Smooth muscle cell (in vitro differentiated cells): ENCODE data around the gene WDR36. TPM values are rescaled to one million over a fixed set of nuclear protein-coding genes. Genes with fewer than 3 reads are reported as not detected.

Experiments
- DNase-seq: peaks from one replicate; lab custom pipeline; 2025; ENCODE audit not compliant: unreplicated experiment; lab: John Stamatoyannopoulos, UW
- H2AFZ ChIP-seq: fragments of 200-600 bp; sonication (generic); 2 replicates; pipeline ENCODE4 v1.6.0; 2016; ENCODE audit warnings: antibody characterized with exemption, low read depth, mild to moderate bottlenecking
- H3F3A ChIP-seq: fragments of 200-600 bp; sonication (generic); 2 replicates; pipeline ENCODE4 v1.6.0; 2017; ENCODE audit warnings: antibody characterized with exemption, low read depth
- H3K27ac ChIP-seq: fragments of 200-600 bp; sonication (generic); 2 replicates; pipeline ENCODE4 v1.5.1; 2016; ENCODE audit warnings: low read depth, mild to moderate bottlenecking
- H3K27me3 ChIP-seq: fragments of 200-600 bp; sonication (generic); 2 replicates; pipeline ENCODE4 v1.6.1; 2016; ENCODE audit warnings: low read depth, mild to moderate bottlenecking
- H3K36me3 ChIP-seq: fragments of 200-600 bp; sonication (generic); 2 replicates; pipeline ENCODE4 v1.5.1; 2016; ENCODE audit warnings: low read depth
- H3K4me1 ChIP-seq: fragments of 200-600 bp; sonication (generic); 2 replicates; pipeline ENCODE4 v1.5.1; 2016; ENCODE audit warnings: low read depth
- H3K4me2 ChIP-seq: fragments of 200-600 bp; sonication (generic); 2 replicates; pipeline ENCODE4 v1.6.0; 2016; ENCODE audit warnings: mild to moderate bottlenecking
- H3K4me3 ChIP-seq: fragments of 200-600 bp; sonication (generic); 2 replicates; pipeline ENCODE4 v1.5.1; 2016; ENCODE audit warnings: mild to moderate bottlenecking
- H3K79me2 ChIP-seq: fragments of 200-600 bp; sonication (generic); 2 replicates; pipeline ENCODE4 v1.6.0; 2016; ENCODE audit warnings: low read depth, mild to moderate bottlenecking
- H3K9ac ChIP-seq: fragments of 200-600 bp; sonication (generic); 2 replicates; pipeline ENCODE4 v1.6.0; 2016; ENCODE audit warnings: low read depth
- H3K9me3 ChIP-seq: fragments of 200-600 bp; sonication (generic); replicated peaks from 2 replicates; pipeline ENCODE4 v1.5.1; 2016; ENCODE audit warnings: low read depth
- H4K20me1 ChIP-seq: fragments of 200-600 bp; sonication (generic); 2 replicates; pipeline ENCODE4 v1.6.0; 2016; ENCODE audit warnings: low read depth
- WGBS: methylation state at CpG from one replicate; pipeline ENCODE4 v1.1.7; 2016; ENCODE audit warnings: low lambda C conversion rate; 5-methylcytosine and 5-hydroxymethylcytosine counted together
- polyA plus RNA-seq: library from polyadenylated mRNA; unstranded; fragments of >200 nt; fragmentation: Nextera tagmentation; extraction: Ambion mirVana; gene quantifications from 2 replicates; pipeline ENCODE4 v1.2.1, GENCODE V29; 2016
- total RNA-seq: library from RNA; depleted of rRNA; stranded (reverse); fragments of >200 nt; gene quantifications from 2 replicates; pipeline ENCODE4 v1.2.3, GENCODE V29; 2014
- TF ChIP-seq, protein P1 (sequence below): fragments of 200-600 bp; sonication (generic); IDR thresholded peaks from 2 replicates; pipeline ENCODE4 v1.5.1; 2017; ENCODE audit warnings: borderline replicate concordance, mild to moderate bottlenecking, antibody characterized with exemption; ENCODE audit not compliant: insufficient read depth, poor library complexity, severe bottlenecking

The WDR36 gene
- total and polyA plus RNA-seq, 2 experiments from 2014 or later, result 10.8 to 45.3 TPM

GRCh38 chr5:111132731-111133435 lies 40.7 kb downstream of the WDR36 start:
- Histone ChIP-seq H3F3A (peaks cover 3% of the 10 kb centered on the region), H3K4me1 (peaks cover 5% of the 10 kb centered on the region), H3K9me3 (no peaks in the 10 kb centered on the region), H3K36me3 (no peaks in the 10 kb centered on the region), H3K9ac (no peak overlapping the region), H3K27me3 (no peaks in the 10 kb centered on the region), H3K79me2 (no peaks in the 10 kb centered on the region), H4K20me1 (no peaks in the 10 kb centered on the region), H3K4me2 (no peak overlapping the region), H3K4me3 (no peak overlapping the region), H2AFZ (no peak overlapping the region), H3K27ac (no peak overlapping the region)
- no peak for DNase-seq
- WGBS, result 83% methylated on average over 1 of the region's 1 CpG
- TF ChIP-seq, protein P1, sequence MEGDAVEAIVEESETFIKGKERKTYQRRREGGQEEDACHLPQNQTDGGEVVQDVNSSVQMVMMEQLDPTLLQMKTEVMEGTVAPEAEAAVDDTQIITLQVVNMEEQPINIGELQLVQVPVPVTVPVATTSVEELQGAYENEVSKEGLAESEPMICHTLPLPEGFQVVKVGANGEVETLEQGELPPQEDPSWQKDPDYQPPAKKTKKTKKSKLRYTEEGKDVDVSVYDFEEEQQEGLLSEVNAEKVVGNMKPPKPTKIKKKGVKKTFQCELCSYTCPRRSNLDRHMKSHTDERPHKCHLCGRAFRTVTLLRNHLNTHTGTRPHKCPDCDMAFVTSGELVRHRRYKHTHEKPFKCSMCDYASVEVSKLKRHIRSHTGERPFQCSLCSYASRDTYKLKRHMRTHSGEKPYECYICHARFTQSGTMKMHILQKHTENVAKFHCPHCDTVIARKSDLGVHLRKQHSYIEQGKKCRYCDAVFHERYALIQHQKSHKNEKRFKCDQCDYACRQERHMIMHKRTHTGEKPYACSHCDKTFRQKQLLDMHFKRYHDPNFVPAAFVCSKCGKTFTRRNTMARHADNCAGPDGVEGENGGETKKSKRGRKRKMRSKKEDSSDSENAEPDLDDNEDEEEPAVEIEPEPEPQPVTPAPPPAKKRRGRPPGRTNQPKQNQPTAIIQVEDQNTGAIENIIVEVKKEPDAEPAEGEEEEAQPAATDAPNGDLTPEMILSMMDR, result no peak

DNA sequence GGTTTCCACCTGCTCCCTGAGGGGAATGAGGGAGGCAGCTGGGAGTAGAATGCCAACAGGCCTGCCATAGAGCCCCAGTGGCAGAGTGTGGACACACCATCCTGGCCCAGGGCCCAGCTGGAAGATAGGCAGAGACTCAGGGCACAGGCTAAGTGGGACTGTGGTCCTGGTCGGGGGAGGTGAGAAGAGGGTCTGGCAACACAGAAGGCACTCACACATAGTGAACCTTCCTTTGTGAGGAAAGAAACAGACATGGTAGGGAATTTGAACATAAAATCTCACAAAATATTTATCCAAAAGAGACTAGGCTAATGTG lies 41.2 kb downstream of the WDR36 start:
- no peak for DNase-seq
- peaks cover 3% of the 10 kb centered on the region for H3F3A ChIP-seq
- no peak overlapping the region for H3K4me2 ChIP-seq
- no peak overlapping the region for H3K9ac ChIP-seq
- H3K27ac ChIP-seq, result no peak overlapping the region
- no peaks in the 10 kb centered on the region for H3K36me3 ChIP-seq
- H3K27me3 ChIP-seq, result no peaks in the 10 kb centered on the region
- H3K79me2 ChIP-seq, result no peaks in the 10 kb centered on the region
- no peak overlapping the region for H3K4me3 ChIP-seq
- TF ChIP-seq, protein P1, result no peak
- no peaks in the 10 kb centered on the region for H3K9me3 ChIP-seq
- 86% methylated on average over 1 of the region's 1 CpG for WGBS
- H3K4me1 ChIP-seq, result peaks cover 5% of the 10 kb centered on the region
- H4K20me1 ChIP-seq, result no peaks in the 10 kb centered on the region
- H2AFZ ChIP-seq, result no peak overlapping the region

GRCh38 chr5:111134087-111134486 lies 41.9 kb downstream of the WDR36 start:
- H3K79me2 ChIP-seq, result no peaks in the 10 kb centered on the region
- H3F3A ChIP-seq, result peaks cover 3% of the 10 kb centered on the region
- no peaks in the 10 kb centered on the region for H4K20me1 ChIP-seq
- H3K4me3 ChIP-seq, result no peak overlapping the region
- no peaks in the 10 kb centered on the region for H3K36me3 ChIP-seq
- no peaks in the 10 kb centered on the region for H3K9me3 ChIP-seq
- H3K27me3 ChIP-seq, result no peaks in the 10 kb centered on the region
- WGBS, result 75% methylated on average over 4 of the region's 4 CpGs
- TF ChIP-seq, protein P1, result no peak
- H3K4me1 ChIP-seq, result peaks cover 5% of the 10 kb centered on the region
- DNase-seq, result no peak
- H3K27ac ChIP-seq, result no peak overlapping the region
- peak overlapping the region; percentile 30 for H2AFZ ChIP-seq
- no peak overlapping the region for H3K9ac ChIP-seq
- H3K4me2 ChIP-seq, result no peak overlapping the region

DNA sequence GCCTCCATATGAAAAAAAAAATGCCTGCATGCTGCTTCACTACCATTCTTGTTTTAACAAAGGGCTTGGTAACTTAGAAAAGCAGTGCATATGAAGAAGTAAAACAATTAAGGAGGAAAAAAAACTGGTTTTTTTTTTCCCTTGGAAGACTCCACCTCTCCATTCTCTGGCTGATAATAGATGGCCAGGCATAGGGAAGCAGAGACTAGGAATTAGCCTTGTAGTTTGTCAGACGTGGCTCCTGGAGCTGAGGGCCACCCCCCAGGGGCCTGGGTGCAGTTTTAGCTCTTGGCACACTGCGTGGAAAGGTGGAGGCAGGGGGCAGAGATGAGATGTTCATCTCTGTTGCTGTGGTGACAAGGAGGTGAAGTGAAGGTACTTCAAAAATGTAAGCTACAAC lies 42.7 kb downstream of the WDR36 start:
- Histone ChIP-seq H3K27ac (no peak overlapping the region), H3K4me1 (no peaks in the 10 kb centered on the region), H3K79me2 (no peaks in the 10 kb centered on the region), H3K4me3 (no peak overlapping the region), H3K27me3 (no peaks in the 10 kb centered on the region), H3F3A (peaks cover 3% of the 10 kb centered on the region), H4K20me1 (no peaks in the 10 kb centered on the region), H3K36me3 (no peaks in the 10 kb centered on the region), H3K9me3 (no peaks in the 10 kb centered on the region), H2AFZ (no peak overlapping the region), H3K4me2 (no peak overlapping the region), H3K9ac (no peak overlapping the region)
- whole genome bisulfite sequencing, result 75% methylated on average over 2 of the region's 2 CpGs
- TF ChIP-seq, protein P1, result no peak
- no peak for DNase-seq
